Measurements from ENCODE around the gene RPL36. TPM values are rescaled to one million over a fixed set of nuclear protein-coding genes. Genes with fewer than 3 reads are reported as not detected.

The RPL36 gene
- total and polyA plus RNA-seq, 2 of the 8 experiments (the other 6 are each of a cell fraction or from before 2014, with no cell fraction given), result 951 to 1,075 TPM

DNA sequence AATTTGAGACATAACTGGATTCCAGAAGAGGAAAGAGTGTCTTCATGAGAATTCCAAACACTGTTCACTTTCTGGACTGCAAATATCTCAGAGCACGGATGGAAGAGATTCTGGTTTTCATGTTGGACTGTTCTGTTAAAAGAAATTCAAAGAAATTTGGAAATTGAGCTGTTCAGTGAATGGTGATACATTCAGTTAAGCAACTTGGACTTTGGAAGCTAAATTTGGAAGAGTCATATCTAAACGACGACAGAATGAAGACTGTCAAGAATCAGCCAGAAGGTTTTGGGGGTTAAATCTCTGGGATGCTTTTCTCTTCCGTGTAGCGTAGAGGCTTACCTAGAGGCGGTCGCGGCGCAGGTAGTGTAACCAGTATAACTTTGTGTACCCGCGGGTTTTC, 41.6 kb upstream of the RPL36 start (continued):
- no peak for TF ChIP-seq CHD7 (IDR thresholded peaks at IDR 0.05; ENCODE audit: insufficient replicate concordance, low read length)
- TF ChIP-seq BACH1 (IDR thresholded peaks at IDR 0.05; ENCODE audit: low read length), result no peak
- TF ChIP-seq POLR2A (IDR thresholded peaks at IDR 0.05; ENCODE audit: control extremely low read depth in 1 of 2, low read depth in 2 of 2, low read length in 2 of 2), result no peak
- no peak for TF ChIP-seq TBP (IDR thresholded peaks at IDR 0.05; ENCODE audit: low read depth, low read length)
- no peak for TF ChIP-seq CTBP2 (IDR thresholded peaks at IDR 0.05; ENCODE audit: borderline replicate concordance, insufficient read depth, insufficient read length, low read length)
- no peak for TF ChIP-seq ATF3 (IDR thresholded peaks at IDR 0.05; ENCODE audit: insufficient read depth, low read depth, low read length)
- TF ChIP-seq JUND (IDR thresholded peaks at IDR 0.05; ENCODE audit: low read length), result no peak
- TF ChIP-seq MAX (IDR thresholded peaks at IDR 0.05), result no peak
- TF ChIP-seq HDAC2 (IDR thresholded peaks at IDR 0.05; ENCODE audit: borderline replicate concordance in 1 of 2, low read depth in 2 of 2, low read length in 2 of 2), result no peak
- no peak for TF ChIP-seq SP4 (IDR thresholded peaks at IDR 0.05; ENCODE audit: low read length)
- no peak for TF ChIP-seq NANOG (IDR thresholded peaks at IDR 0.05; ENCODE audit: insufficient read depth, low read depth, low read length, poor library complexity, severe bottlenecking)
